IMR-90 (cell line): ENCODE results near the gene ATP6V1E1. TPM values are rescaled to one million over a fixed set of nuclear protein-coding genes. Genes with fewer than 3 reads are reported as not detected.
A peak's percentile ranks its signal among the peaks of the same experiment; 100 is the strongest.

Source experiments
- ATAC-seq: fragments of 200-7000 bp; cut with Tn5 transposase; 2 replicates; pipeline ENCODE4 v1.9.1; 2020; ENCODE audit warnings: low read depth, mild to moderate bottlenecking, moderate library complexity
- BruUV-seq: library from RNA; stranded (reverse); fragments of 400-500 nt; replicated peaks from 2 replicates; lab custom pipeline; 2021; lab: Mats Ljungman, UMichigan
- CTCF ChIA-PET: fragments of 300-600 bp; formaldehyde crosslinking; extraction: SDS; loops from one replicate; lab custom pipeline; 2021; ENCODE audit warnings: antibody characterized with exemption; lab: Yijun Ruan, JAX
- POLR2A ChIA-PET: fragments of 300-600 bp; sonication (Branson Sonifier 250); formaldehyde crosslinking; loops from one replicate; lab custom pipeline; 2022; ENCODE audit warnings: antibody characterized with exemption; ENCODE audit not compliant: unreplicated experiment; lab: Charles Lee
- DNase-seq: peaks from one replicate; pipeline ENCODE4 v3.0.0; 2013
- H2AFZ ChIP-seq: replicated peaks from 2 replicates; pipeline ENCODE3; 2013; ENCODE audit warnings: low read length, mild to moderate bottlenecking; ENCODE audit not compliant: poor library complexity
- H2AK5ac ChIP-seq: 2 replicates; pipeline ENCODE4 v1.6.1; 2013; ENCODE audit warnings: low read depth, low read length, inconsistent platforms
- H2AK9ac ChIP-seq: replicated peaks from 2 replicates; pipeline ENCODE3; 2013; ENCODE audit warnings: mild to moderate bottlenecking, low read depth, low read length, moderate library complexity; ENCODE audit not compliant: poor library complexity
- H2BK120ac ChIP-seq: 2 replicates; pipeline ENCODE4 v1.6.1; 2013; ENCODE audit warnings: low read depth, low read length, inconsistent platforms
- H2BK15ac ChIP-seq: 3 replicates; pipeline ENCODE4 v1.6.1; 2013; ENCODE audit warnings: low read depth, low read length, inconsistent platforms
- H2BK20ac ChIP-seq: 2 replicates; pipeline ENCODE4 v1.6.1; 2013; ENCODE audit warnings: low read depth, mild to moderate bottlenecking, inconsistent platforms, low read length, moderate library complexity
- H2BK5ac ChIP-seq: 2 replicates; pipeline ENCODE4 v1.6.1; 2013; ENCODE audit warnings: mild to moderate bottlenecking, low read depth, low read length, inconsistent platforms; ENCODE audit not compliant: poor library complexity, severe bottlenecking
- H3K14ac ChIP-seq: replicated peaks from 2 replicates; pipeline ENCODE4 v1.6.1; 2013; ENCODE audit warnings: low read depth, low read length, inconsistent platforms
- H3K18ac ChIP-seq: 2 replicates; pipeline ENCODE4 v1.6.1; 2013; ENCODE audit warnings: low read depth, low read length, control low read depth
- H3K23ac ChIP-seq: 2 replicates; pipeline ENCODE4 v1.6.1; 2013; ENCODE audit warnings: low read depth, low read length, inconsistent platforms
- H3K27ac ChIP-seq: 2 replicates; pipeline ENCODE4 v1.5.1; 2013; ENCODE audit warnings: mild to moderate bottlenecking, control low read depth, low read length; ENCODE audit not compliant: insufficient read depth
- H3K27me3 ChIP-seq: 2 replicates; pipeline ENCODE4 v1.6.1; 2013; ENCODE audit warnings: low read length; ENCODE audit not compliant: control insufficient read depth, insufficient read depth
- H3K36me3 ChIP-seq: 2 replicates; pipeline ENCODE4 v1.6.1; 2013; ENCODE audit warnings: low read length, mixed read lengths; ENCODE audit not compliant: control insufficient read depth, insufficient read depth
- H3K4ac ChIP-seq: 2 replicates; pipeline ENCODE4 v1.6.1; 2013; ENCODE audit warnings: low read depth, low read length, inconsistent platforms
- H3K4me1 ChIP-seq: 2 replicates; pipeline ENCODE4 v1.6.1; 2013; ENCODE audit warnings: low read length, mixed read lengths; ENCODE audit not compliant: control insufficient read depth, insufficient read depth
- H3K4me2 ChIP-seq: 2 replicates; pipeline ENCODE4 v1.6.1; 2013; ENCODE audit warnings: low read depth, mild to moderate bottlenecking, control low read depth, low read length, moderate library complexity
- H3K4me3 ChIP-seq: 2 replicates; pipeline ENCODE4 v1.5.1; 2013; ENCODE audit warnings: low read depth, mild to moderate bottlenecking, control low read depth, low read length, moderate library complexity; ENCODE audit not compliant: insufficient read depth
- H3K56ac ChIP-seq: 2 replicates; pipeline ENCODE4 v1.6.1; 2013; ENCODE audit warnings: low read length, inconsistent platforms; ENCODE audit not compliant: insufficient read depth; ENCODE audit errors: extremely low read depth
- H3K79me1 ChIP-seq, 2 experiments: 2 replicates each; pipeline ENCODE4 v1.6.1; 2013; ENCODE audit warnings: low read length in 2 of 2, inconsistent platforms in 1 of 2, low read depth in 1 of 2
- H3K9ac ChIP-seq: 2 replicates; pipeline ENCODE4 v1.6.1; 2013; ENCODE audit warnings: low read depth, low read length, control low read depth
- H3K9me1 ChIP-seq: 2 replicates; pipeline ENCODE4 v1.6.1; 2013; ENCODE audit warnings: low read length, inconsistent platforms; ENCODE audit not compliant: insufficient read depth
- H3K9me3 ChIP-seq: 2 replicates; pipeline ENCODE4 v1.6.1; 2013; ENCODE audit warnings: low read length; ENCODE audit not compliant: control insufficient read depth, insufficient read depth
- H4K20me1 ChIP-seq: 2 replicates; pipeline ENCODE4 v1.6.1; 2013; ENCODE audit warnings: low read length, inconsistent platforms; ENCODE audit not compliant: insufficient read depth
- H4K5ac ChIP-seq: 2 replicates; pipeline ENCODE4 v1.6.1; 2013; ENCODE audit warnings: mild to moderate bottlenecking, low read depth, low read length, control low read depth
- H4K8ac ChIP-seq, 2 experiments: 2 replicates each; pipeline ENCODE4 v1.6.1; 2013; ENCODE audit warnings: low read depth in 2 of 2, low read length in 2 of 2, control low read depth in 1 of 2, inconsistent platforms in 1 of 2
- H4K91ac ChIP-seq: 2 replicates; pipeline ENCODE4 v1.6.1; 2013; ENCODE audit warnings: low read depth, low read length, inconsistent platforms; ENCODE audit not compliant: insufficient read depth
- BHLHE40 ChIP-seq: fragments of 150-350 bp; IDR thresholded peaks from 2 replicates; pipeline ENCODE4 v1.6.1; 2016; ENCODE audit warnings: mild to moderate bottlenecking, low read depth, low read length
- CEBPB ChIP-seq: IDR thresholded peaks from 2 replicates; pipeline ENCODE4 v1.6.1; 2012; ENCODE audit warnings: low read depth, low read length, improper control_type of control experiment
- CHD1 ChIP-seq: IDR thresholded peaks from 2 replicates; pipeline ENCODE4 v1.6.1; 2012; ENCODE audit warnings: low read depth, low read length, improper control_type of control experiment
- FOS ChIP-seq: fragments of 150-350 bp; IDR thresholded peaks from 2 replicates; pipeline ENCODE4 v1.6.1; 2016; ENCODE audit warnings: low read depth, low read length
- MAFK ChIP-seq: IDR thresholded peaks from 2 replicates; pipeline ENCODE4 v1.6.1; 2012; ENCODE audit warnings: low read depth, low read length, improper control_type of control experiment
- MAZ ChIP-seq: IDR thresholded peaks from 2 replicates; pipeline ENCODE4 v1.6.1; 2012; ENCODE audit warnings: low read depth, mild to moderate bottlenecking, low read length, improper control_type of control experiment, moderate library complexity, borderline replicate concordance
- MXI1 ChIP-seq: IDR thresholded peaks from 2 replicates; pipeline ENCODE4 v1.6.1; 2012; ENCODE audit warnings: low read depth, mild to moderate bottlenecking, low read length, moderate library complexity, borderline replicate concordance
- NFE2L2 ChIP-seq: fragments of 150-350 bp; IDR thresholded peaks from 2 replicates; pipeline ENCODE4 v1.6.1; 2016; ENCODE audit warnings: low read depth, mild to moderate bottlenecking, low read length
- POLR2A ChIP-seq: IDR thresholded peaks from 2 replicates; pipeline ENCODE4 v1.6.1; 2012; ENCODE audit warnings: mild to moderate bottlenecking, low read depth, low read length
- RAD21 ChIP-seq: IDR thresholded peaks from 2 replicates; pipeline ENCODE4 v1.6.1; 2012; ENCODE audit warnings: low read length, improper control_type of control experiment
- RCOR1 ChIP-seq: IDR thresholded peaks from 2 replicates; pipeline ENCODE4 v1.6.1; 2012; ENCODE audit warnings: mild to moderate bottlenecking, low read length, improper control_type of control experiment; ENCODE audit not compliant: insufficient replicate concordance
- RFX5 ChIP-seq: IDR thresholded peaks from 2 replicates; pipeline ENCODE4 v1.8.0; 2012; ENCODE audit warnings: low read depth, mild to moderate bottlenecking, low read length, moderate library complexity
- SMC3 ChIP-seq: fragments of 150-350 bp; IDR thresholded peaks from 2 replicates; pipeline ENCODE4 v1.6.1; 2016; ENCODE audit warnings: low read depth, mild to moderate bottlenecking, antibody characterized with exemption, low read length, moderate library complexity
- WGBS, 2 experiments: methylation state at CpG; one replicate each; pipeline versions ENCODE4 v1.1.5 to v1.1.7; 2013; ENCODE audit warnings: missing lambda C conversion rate in 2 of 2; ENCODE audit not compliant: insufficient read length in 1 of 2; ENCODE audit errors: extremely low coverage in 2 of 2; 5-methylcytosine and 5-hydroxymethylcytosine counted together
- dilution Hi-C: fragments of 300-500 bp; cut with HindIII; formaldehyde crosslinking; loops from one replicate; pipeline ENCODE4 v1.14.3; 2018; ENCODE audit warnings: low sequenced_read_pairs; ENCODE audit not compliant: unreplicated experiment
- in situ Hi-C: fragments of 300-500 bp; cut with MboI; formaldehyde crosslinking; loops from 3 replicates; pipeline ENCODE4 v1.14.3; 2019; ENCODE audit warnings: low sequenced_read_pairs, inconsistent platforms, mixed read lengths
- intact Hi-C: fragments of 100-400 bp; cut with micrococcal nuclease; formaldehyde crosslinking; loops from 2 replicates; pipeline ENCODE4 v1.10.0; 2022
- polyA plus RNA-seq, 3 experiments: library from polyadenylated mRNA; depleted of rRNA; stranded (reverse); fragments of >200 nt; gene quantifications; 2 replicates each; pipeline ENCODE4 v1.2.3, GENCODE V29; 2012; ENCODE audit warnings: low replicate concordance in 1 of 3
- total RNA-seq: library from RNA; depleted of rRNA; stranded (reverse); fragments of >200 nt; gene quantifications from 2 replicates; pipeline ENCODE4 v1.2.3, GENCODE V29; 2012
- TF ChIP-seq, protein P1 (sequence below): fragments of 150-350 bp; IDR thresholded peaks from 2 replicates; pipeline ENCODE4 v1.6.1; 2016; ENCODE audit warnings: low read depth, mild to moderate bottlenecking, low read length, moderate library complexity, borderline replicate concordance
- TF ChIP-seq, protein P2 (sequence below): conservative IDR thresholded peaks from 2 replicates; pipeline ENCODE4 v1.5.1; 2012; ENCODE audit warnings: mild to moderate bottlenecking, low read depth, low read length, improper control_type of control experiment
- TF ChIP-seq, protein P3 (sequence below): fragments of 150-350 bp; IDR thresholded peaks from 2 replicates; pipeline ENCODE4 v1.6.1; 2017; ENCODE audit warnings: mild to moderate bottlenecking, antibody characterized with exemption, low read length, low read depth

ATP6V1E1 gene
- total and polyA plus RNA-seq, 2 of the 4 experiments (the other 2 are of a cell fraction), result 144 to 148 TPM

DNA sequence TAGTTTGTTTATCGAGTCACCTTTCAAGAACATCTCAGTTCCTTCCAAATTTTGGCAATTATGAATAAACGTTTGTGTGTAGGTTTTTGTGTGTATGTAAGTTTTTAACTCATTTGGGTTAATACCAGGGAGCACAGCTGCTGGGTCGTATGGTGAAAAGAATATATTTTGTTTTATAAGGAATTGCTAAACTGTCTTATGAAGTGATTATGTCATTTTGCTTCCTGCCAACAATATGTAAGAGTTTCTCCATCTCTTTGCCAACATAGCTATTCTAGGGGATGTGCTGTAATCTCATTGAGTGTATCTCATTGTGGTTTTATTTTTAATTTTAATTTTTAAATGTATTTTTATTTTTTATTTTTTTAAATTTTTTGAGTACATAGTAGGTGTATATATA, 37.3 kb upstream of the ATP6V1E1 start:
- POLR2A ChIA-PET, result no interaction called here
- H3K27ac ChIP-seq, result no peak overlapping the region
- in situ Hi-C loops (no loop called here), intact Hi-C loops (no loop called here), dilution Hi-C loops (no loop called here)
- no peak overlapping the region for H3K9ac ChIP-seq
- no peak overlapping the region for H2BK5ac ChIP-seq
- peaks cover 21% of the 10 kb centered on the region for H3K36me3 ChIP-seq
- no peak for ATAC-seq
- H3K14ac ChIP-seq, result no peak overlapping the region
- H2AFZ ChIP-seq, result no peak overlapping the region
- DNase-seq, result peak; percentile 25
- no peaks in the 10 kb centered on the region for H3K27me3 ChIP-seq
- no peak overlapping the region for H2AK5ac ChIP-seq
- no peak overlapping the region for H2BK120ac ChIP-seq
- H3K18ac ChIP-seq, result no peak overlapping the region
- no peaks in the 10 kb centered on the region for H3K9me3 ChIP-seq
- H3K4me2 ChIP-seq, result no peak overlapping the region
- H3K4me3 ChIP-seq, result no peak overlapping the region
- H3K4me1 ChIP-seq, result no peaks in the 10 kb centered on the region
- H4K8ac ChIP-seq, result no peak overlapping the region
- no peak overlapping the region for H3K23ac ChIP-seq
- no peaks in the 10 kb centered on the region for H3K9me1 ChIP-seq
- no peak overlapping the region for H2BK20ac ChIP-seq
- CTCF ChIA-PET, result no interaction called here
- H3K56ac ChIP-seq, result no peak overlapping the region
- WGBS, 2 experiments, result 40% methylated on average over 1 of the region's 3 CpGs; no CpG with 5 or more reads in 1 of the 2 experiments
- H2AK9ac ChIP-seq, result no peak overlapping the region
- no TSS peak for BruUV-seq
- H4K91ac ChIP-seq, result no peak overlapping the region
- no peaks in the 10 kb centered on the region for H4K20me1 ChIP-seq
- no peak overlapping the region for H4K5ac ChIP-seq
- TF ChIP-seq CHD1 (no peak), RCOR1 (no peak), RFX5 (no peak), NFE2L2 (no peak), MXI1 (no peak), SMC3 (no peak), BHLHE40 (no peak), RAD21 (no peak), MAZ (no peak), POLR2A (no peak), FOS (no peak), CEBPB (no peak), MAFK (no peak)
- TF ChIP-seq, protein P1, sequence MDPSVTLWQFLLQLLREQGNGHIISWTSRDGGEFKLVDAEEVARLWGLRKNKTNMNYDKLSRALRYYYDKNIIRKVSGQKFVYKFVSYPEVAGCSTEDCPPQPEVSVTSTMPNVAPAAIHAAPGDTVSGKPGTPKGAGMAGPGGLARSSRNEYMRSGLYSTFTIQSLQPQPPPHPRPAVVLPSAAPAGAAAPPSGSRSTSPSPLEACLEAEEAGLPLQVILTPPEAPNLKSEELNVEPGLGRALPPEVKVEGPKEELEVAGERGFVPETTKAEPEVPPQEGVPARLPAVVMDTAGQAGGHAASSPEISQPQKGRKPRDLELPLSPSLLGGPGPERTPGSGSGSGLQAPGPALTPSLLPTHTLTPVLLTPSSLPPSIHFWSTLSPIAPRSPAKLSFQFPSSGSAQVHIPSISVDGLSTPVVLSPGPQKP, result no peak
- TF ChIP-seq, protein P2, sequence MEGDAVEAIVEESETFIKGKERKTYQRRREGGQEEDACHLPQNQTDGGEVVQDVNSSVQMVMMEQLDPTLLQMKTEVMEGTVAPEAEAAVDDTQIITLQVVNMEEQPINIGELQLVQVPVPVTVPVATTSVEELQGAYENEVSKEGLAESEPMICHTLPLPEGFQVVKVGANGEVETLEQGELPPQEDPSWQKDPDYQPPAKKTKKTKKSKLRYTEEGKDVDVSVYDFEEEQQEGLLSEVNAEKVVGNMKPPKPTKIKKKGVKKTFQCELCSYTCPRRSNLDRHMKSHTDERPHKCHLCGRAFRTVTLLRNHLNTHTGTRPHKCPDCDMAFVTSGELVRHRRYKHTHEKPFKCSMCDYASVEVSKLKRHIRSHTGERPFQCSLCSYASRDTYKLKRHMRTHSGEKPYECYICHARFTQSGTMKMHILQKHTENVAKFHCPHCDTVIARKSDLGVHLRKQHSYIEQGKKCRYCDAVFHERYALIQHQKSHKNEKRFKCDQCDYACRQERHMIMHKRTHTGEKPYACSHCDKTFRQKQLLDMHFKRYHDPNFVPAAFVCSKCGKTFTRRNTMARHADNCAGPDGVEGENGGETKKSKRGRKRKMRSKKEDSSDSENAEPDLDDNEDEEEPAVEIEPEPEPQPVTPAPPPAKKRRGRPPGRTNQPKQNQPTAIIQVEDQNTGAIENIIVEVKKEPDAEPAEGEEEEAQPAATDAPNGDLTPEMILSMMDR, result no peak
- TF ChIP-seq, protein P3, sequence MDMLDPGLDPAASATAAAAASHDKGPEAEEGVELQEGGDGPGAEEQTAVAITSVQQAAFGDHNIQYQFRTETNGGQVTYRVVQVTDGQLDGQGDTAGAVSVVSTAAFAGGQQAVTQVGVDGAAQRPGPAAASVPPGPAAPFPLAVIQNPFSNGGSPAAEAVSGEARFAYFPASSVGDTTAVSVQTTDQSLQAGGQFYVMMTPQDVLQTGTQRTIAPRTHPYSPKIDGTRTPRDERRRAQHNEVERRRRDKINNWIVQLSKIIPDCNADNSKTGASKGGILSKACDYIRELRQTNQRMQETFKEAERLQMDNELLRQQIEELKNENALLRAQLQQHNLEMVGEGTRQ, result no peak
- no peak overlapping the region for H2BK15ac ChIP-seq
- no peak overlapping the region for H3K4ac ChIP-seq
- peaks cover 12 to 24% of the 10 kb centered on the region in 2 experiments; a peak in 3 of 4 replicates for H3K79me1 ChIP-seq
